H1 (cell line): ENCODE results near the gene PDGFB. TPM values are rescaled to one million over a fixed set of nuclear protein-coding genes. Genes with fewer than 3 reads are reported as not detected.

Experiments used
- MAFK ChIP-seq: IDR thresholded peaks from 2 replicates; pipeline ENCODE4 v1.6.1; 2012; ENCODE audit warnings: low read depth, mild to moderate bottlenecking, improper control_type of control experiment, low read length
- polyA plus RNA-seq, 7 experiments: library from polyadenylated mRNA; depleted of rRNA in 3 of 7; stranded (reverse) in 5 of 7; unstranded in 2 of 7; fragments of >200 nt in 5 of 7; fragments of 200-250 nt in 2 of 7; gene quantifications; 1 replicate in 5 of 7; 2 replicates in 1 of 7; 4 replicates in 1 of 7; pipeline versions ENCODE4 v1.2.1 to v1.2.3, GENCODE V29; 2011 to 2013; ENCODE audit warnings: missing spikeins in 2 of 7, mixed read lengths in 2 of 7
- total RNA-seq: library from RNA; stranded (reverse); fragmentation: NEBNext Ultra II Directional; extraction: Animal tissue kit (Norgen Biotek cat#: 25700); gene quantifications from 2 replicates; pipeline ENCODE4 v1.2.1, GENCODE V29; 2021
- TF ChIP-seq, protein P1 (sequence below): fragments of 300-600 bp; sonication (generic); IDR thresholded peaks from 2 replicates; pipeline ENCODE4 v1.7.1; 2012; ENCODE audit warnings: low read length, moderate library complexity, mild to moderate bottlenecking, inconsistent platforms; ENCODE audit not compliant: insufficient replicate concordance

Gene PDGFB
- total and polyA plus RNA-seq, 2 of the 8 experiments (the other 6 are each of a cell fraction or from before 2014, with no cell fraction given) = 3.9 to 8.5 TPM

DNA sequence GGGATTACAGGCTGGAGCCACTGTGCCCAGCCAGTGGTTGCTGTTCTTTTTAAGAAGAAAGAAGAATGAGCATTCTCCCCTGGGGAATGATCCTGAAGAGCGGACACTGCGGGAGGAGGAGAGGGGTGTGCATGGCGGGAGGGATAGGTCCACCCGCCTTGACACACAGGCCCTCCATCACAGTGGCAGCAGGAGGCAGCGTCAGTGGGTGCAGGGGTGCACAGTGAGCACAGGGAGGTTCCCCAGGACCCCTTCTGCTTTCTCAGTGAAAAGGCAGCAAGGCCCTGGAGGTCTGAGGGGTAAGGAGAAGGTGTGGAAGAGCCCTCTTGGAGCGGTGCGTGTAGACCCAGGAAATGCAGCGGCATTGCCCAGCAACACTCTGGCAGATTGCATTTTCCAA is 63.4 kb downstream of the PDGFB start (continued):
- TF ChIP-seq, protein P1, sequence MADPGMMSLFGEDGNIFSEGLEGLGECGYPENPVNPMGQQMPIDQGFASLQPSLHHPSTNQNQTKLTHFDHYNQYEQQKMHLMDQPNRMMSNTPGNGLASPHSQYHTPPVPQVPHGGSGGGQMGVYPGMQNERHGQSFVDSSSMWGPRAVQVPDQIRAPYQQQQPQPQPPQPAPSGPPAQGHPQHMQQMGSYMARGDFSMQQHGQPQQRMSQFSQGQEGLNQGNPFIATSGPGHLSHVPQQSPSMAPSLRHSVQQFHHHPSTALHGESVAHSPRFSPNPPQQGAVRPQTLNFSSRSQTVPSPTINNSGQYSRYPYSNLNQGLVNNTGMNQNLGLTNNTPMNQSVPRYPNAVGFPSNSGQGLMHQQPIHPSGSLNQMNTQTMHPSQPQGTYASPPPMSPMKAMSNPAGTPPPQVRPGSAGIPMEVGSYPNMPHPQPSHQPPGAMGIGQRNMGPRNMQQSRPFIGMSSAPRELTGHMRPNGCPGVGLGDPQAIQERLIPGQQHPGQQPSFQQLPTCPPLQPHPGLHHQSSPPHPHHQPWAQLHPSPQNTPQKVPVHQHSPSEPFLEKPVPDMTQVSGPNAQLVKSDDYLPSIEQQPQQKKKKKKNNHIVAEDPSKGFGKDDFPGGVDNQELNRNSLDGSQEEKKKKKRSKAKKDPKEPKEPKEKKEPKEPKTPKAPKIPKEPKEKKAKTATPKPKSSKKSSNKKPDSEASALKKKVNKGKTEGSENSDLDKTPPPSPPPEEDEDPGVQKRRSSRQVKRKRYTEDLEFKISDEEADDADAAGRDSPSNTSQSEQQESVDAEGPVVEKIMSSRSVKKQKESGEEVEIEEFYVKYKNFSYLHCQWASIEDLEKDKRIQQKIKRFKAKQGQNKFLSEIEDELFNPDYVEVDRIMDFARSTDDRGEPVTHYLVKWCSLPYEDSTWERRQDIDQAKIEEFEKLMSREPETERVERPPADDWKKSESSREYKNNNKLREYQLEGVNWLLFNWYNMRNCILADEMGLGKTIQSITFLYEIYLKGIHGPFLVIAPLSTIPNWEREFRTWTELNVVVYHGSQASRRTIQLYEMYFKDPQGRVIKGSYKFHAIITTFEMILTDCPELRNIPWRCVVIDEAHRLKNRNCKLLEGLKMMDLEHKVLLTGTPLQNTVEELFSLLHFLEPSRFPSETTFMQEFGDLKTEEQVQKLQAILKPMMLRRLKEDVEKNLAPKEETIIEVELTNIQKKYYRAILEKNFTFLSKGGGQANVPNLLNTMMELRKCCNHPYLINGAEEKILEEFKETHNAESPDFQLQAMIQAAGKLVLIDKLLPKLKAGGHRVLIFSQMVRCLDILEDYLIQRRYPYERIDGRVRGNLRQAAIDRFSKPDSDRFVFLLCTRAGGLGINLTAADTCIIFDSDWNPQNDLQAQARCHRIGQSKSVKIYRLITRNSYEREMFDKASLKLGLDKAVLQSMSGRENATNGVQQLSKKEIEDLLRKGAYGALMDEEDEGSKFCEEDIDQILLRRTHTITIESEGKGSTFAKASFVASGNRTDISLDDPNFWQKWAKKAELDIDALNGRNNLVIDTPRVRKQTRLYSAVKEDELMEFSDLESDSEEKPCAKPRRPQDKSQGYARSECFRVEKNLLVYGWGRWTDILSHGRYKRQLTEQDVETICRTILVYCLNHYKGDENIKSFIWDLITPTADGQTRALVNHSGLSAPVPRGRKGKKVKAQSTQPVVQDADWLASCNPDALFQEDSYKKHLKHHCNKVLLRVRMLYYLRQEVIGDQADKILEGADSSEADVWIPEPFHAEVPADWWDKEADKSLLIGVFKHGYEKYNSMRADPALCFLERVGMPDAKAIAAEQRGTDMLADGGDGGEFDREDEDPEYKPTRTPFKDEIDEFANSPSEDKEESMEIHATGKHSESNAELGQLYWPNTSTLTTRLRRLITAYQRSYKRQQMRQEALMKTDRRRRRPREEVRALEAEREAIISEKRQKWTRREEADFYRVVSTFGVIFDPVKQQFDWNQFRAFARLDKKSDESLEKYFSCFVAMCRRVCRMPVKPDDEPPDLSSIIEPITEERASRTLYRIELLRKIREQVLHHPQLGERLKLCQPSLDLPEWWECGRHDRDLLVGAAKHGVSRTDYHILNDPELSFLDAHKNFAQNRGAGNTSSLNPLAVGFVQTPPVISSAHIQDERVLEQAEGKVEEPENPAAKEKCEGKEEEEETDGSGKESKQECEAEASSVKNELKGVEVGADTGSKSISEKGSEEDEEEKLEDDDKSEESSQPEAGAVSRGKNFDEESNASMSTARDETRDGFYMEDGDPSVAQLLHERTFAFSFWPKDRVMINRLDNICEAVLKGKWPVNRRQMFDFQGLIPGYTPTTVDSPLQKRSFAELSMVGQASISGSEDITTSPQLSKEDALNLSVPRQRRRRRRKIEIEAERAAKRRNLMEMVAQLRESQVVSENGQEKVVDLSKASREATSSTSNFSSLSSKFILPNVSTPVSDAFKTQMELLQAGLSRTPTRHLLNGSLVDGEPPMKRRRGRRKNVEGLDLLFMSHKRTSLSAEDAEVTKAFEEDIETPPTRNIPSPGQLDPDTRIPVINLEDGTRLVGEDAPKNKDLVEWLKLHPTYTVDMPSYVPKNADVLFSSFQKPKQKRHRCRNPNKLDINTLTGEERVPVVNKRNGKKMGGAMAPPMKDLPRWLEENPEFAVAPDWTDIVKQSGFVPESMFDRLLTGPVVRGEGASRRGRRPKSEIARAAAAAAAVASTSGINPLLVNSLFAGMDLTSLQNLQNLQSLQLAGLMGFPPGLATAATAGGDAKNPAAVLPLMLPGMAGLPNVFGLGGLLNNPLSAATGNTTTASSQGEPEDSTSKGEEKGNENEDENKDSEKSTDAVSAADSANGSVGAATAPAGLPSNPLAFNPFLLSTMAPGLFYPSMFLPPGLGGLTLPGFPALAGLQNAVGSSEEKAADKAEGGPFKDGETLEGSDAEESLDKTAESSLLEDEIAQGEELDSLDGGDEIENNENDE = no peak
- TF ChIP-seq MAFK = no peak
